ENCODE data around the gene EMP2.

Gene EMP2

DNA sequence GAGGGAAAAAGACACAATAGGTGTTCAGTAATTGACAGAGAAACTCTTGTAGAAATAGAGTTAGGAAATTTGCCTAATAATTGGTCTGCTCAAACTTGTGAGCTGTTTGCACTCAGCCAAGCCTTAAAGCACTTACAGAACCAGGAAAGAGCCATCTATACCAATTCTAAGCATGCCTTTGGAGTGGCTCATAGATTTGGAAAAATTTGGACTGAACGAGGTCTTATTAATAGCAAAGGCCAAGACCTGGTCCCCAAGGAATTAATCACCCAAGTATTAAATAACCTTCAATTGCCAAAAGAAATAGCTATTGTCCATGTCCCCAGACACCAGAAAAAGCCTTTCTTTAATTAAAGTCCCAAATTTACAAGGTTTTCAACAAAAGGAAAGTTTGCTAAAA is 90.3 kb downstream of the EMP2 start:
- DNase-seq (ENCODE audit: low spot score) = no peak

GRCh38 chr16:10485698-10486382 is 94.6 kb downstream of the EMP2 start:
- no peak for DNase-seq (ENCODE audit: low spot score)

GRCh38 chr16:10485159-10485558 is 95.2 kb downstream of the EMP2 start:
- no peak for DNase-seq (ENCODE audit: low spot score)

- DNase-seq (ENCODE audit: low spot score) = no peak
Measured at GRCh38 chr16:10480151-10480550, 100.2 kb downstream of the EMP2 start.

All from hematopoietic multipotent progenitor cell treated with erythropoietin and hydrocortisone succinate and interleukin-3 and kit ligand, for 15 days (in vitro differentiated cells).